SK-N-SH (cell line): ENCODE data around the gene USP19.

Experiments
- CTCF ChIP-seq: fragments of 200-600 bp; sonication (generic); IDR thresholded peaks from 2 replicates; pipeline ENCODE4 v1.6.1; 2017; ENCODE audit warnings: antibody characterized with exemption, mild to moderate bottlenecking, moderate library complexity
- GABPA ChIP-seq: IDR thresholded peaks from 2 replicates; pipeline ENCODE4 v1.4.0; 2012; ENCODE audit warnings: low read depth, mild to moderate bottlenecking

GRCh38 chr3:49112262-49112661 is 8.4 kb downstream of the USP19 start:
- TF ChIP-seq GABPA: no peak
- TF ChIP-seq CTCF: no peak
